Neural cell (in vitro differentiated cells): ENCODE measurements around the gene KLHL3.

Experiments
- EP300 ChIP-seq: fragments of 450-650 bp; conservative IDR thresholded peaks from 2 replicates; pipeline ENCODE4 v1.6.1; 2014; ENCODE audit warnings: antibody characterized with exemption, mild to moderate bottlenecking, moderate library complexity; ENCODE audit not compliant: poor library complexity, severe bottlenecking
- EZH2 ChIP-seq: fragments of 200-600, 300-800 bp; shearing (Covaris generic), sonication (generic); IDR thresholded peaks from 2 replicates; pipeline ENCODE4 v1.6.1; 2014; ENCODE audit warnings: antibody characterized with exemption, low read length, borderline replicate concordance, mild to moderate bottlenecking; ENCODE audit not compliant: insufficient read depth, poor library complexity, severe bottlenecking

DNA sequence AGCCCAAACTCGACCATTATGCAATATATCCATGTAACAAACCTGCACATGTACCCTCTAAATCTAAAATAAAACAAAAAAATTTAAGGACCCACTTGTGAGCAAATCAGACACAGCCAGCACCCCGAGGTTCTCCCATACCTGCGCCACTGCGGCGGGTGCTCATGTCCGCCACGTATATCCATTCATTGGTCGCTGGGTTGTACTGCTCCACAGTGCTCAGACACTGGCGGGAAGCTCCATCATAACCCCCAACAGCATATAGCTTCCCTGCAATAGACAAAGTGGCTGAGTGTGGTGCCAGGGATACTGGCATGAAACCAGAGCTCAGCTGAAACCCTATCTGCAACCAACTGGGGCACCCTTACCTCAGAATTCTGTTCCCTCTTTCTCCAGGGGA, 102.0 kb downstream of the KLHL3 start:
- TF ChIP-seq EP300: no peak
- no peak for TF ChIP-seq EZH2
